NCI-H1105 (cell line): ENCODE data around the gene ILKAP.

Experiments
- DNase-seq: peaks from one replicate; lab custom pipeline; 2025; lab: John Stamatoyannopoulos, UW

Gene ILKAP

DNA sequence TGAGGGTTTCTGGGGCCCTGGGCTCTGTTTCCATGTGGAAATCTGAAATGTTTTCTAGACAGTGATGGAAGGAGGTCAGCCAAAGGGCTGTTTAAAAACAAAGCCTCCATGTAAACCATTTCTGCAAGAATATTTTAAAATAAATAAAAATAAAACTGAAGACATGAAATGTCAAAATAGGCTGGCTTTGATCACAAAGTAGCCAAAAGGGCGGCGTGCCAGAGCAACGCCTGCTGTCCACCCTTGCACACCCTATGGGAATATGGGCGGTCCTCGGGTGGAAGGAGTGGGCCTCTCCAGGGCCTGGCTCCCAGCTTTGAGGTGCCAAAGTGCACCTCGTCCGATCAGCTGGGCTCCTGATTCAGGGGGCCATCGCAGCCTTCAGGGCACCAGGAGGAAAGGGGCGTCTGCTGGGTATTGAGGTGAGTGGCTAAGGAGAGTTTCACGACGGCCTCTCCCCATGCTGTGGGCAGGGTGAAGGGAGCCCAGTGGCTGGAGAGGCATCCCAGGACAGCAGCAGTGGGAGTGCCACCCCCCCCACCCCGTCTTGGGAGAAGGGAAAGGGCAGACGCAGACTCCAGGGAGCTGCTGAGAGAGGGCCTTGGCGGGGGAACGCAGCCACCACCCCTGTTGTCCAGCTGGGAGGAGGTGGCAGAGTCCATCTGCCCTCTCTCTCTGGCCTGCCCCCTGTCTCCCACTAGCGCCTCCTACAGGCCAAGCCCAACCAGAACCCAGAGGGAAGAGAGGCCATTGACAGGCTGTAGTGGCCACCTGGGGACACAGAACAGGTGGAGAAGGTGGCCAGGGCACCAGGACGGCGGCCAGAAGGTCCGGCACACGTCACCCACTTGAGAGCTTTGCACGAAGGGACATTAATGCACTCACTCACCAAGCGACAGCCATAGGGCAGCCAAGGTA is 50.5 kb downstream of the ILKAP start:
- no peak for DNase-seq

DNA sequence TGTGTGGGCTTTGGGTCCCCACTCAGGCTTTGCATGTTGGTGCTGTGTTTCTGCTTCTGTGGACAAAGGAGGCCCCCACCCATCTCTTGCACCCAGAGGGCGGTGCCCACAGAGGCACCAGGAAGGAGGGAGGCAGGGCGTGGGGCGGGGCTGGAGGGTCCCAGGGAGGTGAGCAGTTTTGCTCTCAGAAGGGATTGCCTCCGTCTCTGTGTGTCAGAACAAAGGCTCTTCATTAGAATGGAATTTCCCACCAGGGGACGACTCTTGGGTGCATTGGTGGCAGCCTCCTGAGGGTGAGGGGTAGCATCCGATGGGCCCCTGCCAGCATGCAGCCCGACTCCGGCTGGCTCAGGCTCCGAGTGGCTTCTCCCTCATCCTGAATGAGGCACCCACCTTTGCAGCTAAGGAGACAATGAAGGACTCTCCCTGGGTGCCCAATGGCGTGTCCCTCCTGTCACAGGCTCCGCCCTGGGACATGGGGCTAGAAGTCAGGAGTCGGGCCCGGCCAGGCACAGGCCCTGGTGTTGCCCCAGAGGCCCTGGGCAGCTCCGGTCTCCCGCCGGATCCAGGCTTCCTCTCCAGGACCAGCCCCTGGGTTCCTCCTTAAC is 51.8 kb downstream of the ILKAP start:
- no peak for DNase-seq

DNA sequence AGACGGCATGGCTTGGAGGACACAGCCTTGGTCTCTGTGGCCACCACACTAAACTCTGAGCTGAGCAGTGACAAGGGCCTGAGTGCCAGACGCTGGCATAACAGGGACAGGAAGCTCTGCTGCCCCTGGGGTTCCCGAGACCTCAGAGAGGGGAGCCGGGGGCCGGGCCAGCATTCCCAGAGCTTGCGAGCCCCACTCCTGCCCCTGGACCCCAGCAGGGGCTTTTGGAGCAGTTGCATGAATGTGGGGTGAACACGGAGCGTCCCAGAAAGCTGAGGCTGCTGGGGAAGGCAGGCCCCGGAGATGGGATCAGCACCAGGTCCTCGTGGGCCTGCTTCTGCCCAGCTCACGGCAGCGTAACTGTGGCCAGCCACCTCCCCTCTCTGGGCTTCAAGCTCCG is 52.3 kb downstream of the ILKAP start:
- DNase-seq, result no peak

DNA sequence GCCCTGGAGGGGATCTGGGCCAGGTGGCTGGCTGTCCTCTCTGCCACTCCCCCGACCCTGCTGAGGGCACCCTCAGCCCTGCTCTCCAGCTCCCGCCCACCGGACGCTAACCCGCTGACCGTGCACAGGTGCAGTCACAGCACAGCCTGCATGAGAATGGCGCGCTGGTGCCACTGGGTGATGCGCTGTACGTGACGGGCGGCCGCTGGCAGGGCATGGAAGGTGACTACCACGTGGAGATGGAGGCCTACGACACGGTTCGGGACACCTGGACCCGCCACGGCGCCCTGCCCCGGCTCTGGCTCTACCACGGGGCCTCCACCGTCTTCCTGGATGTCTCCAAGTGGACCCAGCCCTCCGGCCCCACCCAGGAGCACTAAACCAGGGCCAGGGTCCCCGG is 52.8 kb downstream of the ILKAP start:
- no peak for DNase-seq

DNA sequence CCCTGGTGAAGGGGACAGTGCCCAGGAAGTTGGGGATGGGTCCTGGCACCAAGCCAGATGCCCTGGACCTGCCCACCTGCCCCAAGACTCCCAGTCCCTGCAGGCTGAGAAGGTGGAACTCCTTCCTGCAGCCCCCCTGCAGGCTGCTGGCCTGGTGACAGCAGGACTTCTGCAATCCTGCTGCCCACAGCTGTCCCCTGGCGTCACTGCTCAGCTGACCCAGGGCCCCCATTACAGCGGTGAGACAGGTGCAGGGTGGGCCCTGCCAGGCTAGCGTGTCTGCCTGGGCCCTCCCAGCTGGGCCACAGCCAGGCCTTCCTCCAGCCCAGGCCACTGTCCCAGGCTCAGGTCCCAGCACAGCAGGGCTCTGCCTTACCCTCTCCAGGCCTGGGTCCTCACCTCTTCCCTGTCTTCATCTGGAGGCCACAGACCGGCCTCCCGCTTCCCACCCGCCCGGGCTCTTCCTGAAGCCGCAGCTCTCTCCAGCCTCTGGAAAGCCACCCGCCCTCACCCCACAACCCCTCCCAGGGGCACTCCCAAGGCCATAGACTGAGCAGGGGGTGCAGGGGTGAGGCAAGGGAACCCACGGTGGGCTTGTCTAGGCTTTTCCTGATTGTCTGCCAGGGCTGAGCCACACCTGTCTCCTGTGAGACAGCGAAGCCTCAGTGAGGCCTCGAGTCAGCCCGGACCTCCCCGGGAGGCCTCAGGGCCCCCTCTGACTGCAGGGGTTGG is 53.5 kb downstream of the ILKAP start:
- no peak for DNase-seq

DNA sequence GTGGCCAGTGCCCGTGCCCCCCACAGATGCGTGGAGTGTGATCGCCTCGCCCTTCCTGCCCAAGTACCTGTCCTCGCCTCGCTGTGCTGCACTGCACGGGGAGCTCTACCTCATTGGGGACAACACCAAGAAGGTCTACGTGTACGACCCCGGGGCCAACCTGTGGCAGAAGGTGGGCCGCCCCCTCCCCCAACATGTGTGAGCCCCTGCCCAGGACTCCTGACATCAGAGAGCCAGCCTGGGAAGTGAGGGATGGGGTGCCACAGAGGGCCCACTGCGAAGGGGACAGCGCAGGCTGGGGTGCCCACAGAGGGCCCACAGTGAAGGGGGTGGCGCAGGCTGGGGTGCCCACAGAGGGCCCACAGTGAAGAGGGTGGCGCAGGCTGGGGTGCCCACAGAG is 54.5 kb downstream of the ILKAP start:
- no peak for DNase-seq

DNA sequence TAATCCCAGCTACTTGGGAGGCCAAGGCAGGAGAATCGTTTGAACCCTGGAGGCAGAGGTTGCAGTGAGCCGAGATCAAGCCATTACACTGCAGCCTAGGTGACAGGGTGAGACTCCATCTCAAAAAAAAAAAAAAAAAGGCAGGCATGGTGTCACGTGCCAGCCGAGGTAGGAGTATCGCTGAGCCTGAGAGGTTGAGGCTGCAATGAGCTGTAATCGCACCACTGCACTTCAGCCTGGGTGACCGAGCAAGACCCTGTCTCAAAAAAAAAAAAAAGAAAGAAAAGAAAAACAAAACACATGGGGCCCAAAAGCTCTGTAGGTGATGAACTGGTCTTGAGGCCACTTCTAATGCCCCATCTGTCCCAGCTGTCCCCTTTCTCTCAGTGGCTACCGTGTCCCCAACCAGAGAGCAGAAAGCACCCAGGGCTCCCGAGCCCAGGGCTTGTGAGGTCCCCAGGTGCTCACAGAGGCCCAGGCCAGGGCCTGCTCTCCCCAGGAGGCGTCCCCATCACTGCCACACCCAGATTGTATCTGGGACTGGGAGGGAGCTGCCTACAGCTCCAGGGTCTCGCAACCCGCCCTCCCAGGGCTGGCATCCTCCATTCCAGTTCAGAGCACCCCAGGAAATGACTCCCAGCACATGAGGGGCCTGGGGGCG is 56.5 kb downstream of the ILKAP start:
- DNase-seq, result no peak

DNA sequence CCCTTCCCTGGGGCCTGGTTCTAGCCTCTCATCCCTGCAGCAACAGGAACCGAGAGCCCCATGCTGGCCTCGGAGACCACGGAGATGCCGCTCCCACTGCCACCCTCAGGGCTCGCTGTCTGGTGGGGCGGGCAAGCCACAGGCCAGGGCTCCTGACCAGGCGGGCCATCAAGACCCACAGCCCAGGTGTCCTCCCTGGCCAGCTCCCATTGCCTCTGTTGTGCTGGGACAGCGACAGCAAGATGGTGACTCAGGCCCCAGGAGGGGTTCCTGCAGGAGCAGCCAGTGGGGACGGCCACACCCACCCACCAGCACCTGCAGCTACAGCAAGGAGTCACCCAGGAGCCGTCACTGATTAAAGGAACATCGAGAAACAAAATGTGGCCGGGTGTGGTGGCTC is 57.6 kb downstream of the ILKAP start:
- DNase-seq, result no peak

DNA sequence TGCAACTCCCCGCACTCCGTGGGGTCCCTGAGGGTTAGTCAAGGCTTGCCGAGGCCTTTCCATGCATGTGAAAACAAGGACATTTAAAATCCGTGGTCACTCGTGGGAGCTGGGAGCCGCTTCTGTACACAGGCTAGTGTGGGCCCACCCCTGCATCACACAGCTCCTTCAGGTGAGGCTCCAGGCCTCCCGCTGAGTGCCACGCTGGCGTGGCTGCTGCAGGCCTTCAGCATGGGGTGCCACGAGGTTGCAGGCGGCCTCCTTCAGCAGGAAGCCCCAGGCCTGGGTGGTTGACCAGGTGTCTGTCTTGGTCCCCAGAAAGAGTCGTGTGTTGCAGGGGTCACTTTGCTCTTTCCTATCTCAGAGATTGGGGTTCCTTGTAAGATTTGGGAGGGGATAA is 58.4 kb downstream of the ILKAP start:
- DNase-seq, result no peak

DNA sequence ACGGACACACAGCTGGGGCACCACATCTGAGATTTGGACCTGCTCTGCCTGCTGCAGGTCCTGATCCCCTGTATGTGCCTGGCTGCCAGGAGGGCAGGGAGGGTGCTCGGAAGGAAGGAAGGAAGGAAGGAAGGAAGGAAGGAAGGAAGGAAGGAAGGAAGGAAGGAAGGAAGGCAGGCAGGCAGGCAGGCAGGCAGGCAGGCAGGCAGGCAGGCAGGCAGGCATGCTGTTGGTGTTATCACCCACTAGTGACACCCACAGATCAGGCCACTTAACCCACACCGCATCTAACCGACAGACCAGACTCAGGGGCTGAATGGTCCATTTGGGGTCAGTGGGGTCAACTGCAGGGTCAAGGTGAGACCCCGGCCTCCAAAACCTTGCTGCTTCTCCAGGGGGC is 59.2 kb downstream of the ILKAP start:
- DNase-seq, result no peak

DNA sequence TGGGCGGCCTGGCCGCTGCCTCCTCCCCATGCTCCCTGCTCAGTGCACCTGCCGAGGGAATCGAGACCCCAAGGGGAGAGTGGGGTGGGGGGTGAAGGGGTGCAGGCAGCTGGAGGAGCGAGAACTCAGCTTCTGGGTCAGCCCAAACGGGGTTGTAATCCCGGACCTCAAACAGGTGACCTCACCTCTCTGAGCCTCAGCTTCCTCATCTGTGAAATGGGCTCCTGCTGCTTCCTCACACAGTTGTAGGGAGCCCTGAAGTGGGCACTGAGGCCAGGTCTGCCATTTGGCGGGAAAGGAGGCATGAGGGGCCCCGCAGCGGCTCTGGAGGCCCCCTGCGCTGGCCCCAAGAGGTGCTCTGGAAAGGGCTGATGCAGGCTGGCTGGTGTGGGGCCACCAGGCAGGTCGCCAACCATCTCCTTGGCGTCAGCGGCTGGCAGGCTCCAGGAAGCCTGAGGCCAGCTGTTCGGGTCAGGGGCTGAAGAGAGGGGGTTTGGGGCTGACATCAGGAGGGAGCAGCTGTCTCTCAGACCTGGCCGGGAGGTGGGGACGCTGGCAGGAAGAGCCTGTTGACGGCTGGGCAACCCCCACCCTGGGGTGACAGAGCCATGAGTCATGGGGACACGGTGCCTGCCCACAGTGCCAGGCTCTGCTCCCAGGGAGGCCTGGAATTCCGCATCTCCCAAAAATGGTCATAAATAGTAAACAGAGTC is 60.1 kb downstream of the ILKAP start:
- no peak for DNase-seq

DNA sequence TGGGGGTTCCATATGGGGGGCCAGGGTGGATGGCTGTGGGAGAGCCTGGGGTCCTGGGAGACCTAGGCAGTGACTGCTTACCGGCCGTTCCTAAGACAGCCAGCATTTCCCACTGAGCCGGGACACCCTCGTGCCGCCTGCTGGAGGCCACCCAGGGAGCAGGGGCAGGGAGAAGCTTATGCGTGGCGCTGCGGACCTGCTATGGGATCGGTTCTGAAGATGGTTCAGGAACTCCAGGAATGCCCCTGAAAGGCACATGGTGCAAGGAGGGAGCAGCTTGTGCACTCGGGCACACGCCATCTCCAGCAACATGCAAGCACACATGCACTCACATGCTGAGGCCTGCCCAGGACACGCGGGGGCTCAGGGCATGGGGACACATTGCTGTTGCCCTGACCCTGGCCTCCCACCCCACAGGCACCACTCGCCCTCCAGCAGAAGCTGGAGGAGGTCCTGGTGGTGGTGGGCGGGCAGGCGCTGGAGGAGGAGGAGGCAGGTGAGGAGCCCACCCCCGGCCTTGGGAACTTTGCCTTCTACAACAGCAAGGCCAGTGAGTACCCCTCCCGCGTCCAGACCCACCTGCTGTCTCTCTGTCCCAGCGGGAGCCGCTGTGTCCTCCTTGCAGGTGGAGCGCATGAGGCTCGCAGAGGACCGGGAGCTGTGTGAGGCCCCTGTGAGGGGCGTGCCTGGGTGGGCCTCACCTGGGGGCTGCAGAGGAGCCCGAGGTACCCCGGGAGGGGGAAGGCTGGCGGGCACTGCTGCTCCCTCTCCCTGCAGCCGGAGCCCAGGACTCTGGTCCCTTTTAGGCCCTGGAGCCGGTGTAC is 60.9 kb downstream of the ILKAP start:
- DNase-seq, result no peak

DNA sequence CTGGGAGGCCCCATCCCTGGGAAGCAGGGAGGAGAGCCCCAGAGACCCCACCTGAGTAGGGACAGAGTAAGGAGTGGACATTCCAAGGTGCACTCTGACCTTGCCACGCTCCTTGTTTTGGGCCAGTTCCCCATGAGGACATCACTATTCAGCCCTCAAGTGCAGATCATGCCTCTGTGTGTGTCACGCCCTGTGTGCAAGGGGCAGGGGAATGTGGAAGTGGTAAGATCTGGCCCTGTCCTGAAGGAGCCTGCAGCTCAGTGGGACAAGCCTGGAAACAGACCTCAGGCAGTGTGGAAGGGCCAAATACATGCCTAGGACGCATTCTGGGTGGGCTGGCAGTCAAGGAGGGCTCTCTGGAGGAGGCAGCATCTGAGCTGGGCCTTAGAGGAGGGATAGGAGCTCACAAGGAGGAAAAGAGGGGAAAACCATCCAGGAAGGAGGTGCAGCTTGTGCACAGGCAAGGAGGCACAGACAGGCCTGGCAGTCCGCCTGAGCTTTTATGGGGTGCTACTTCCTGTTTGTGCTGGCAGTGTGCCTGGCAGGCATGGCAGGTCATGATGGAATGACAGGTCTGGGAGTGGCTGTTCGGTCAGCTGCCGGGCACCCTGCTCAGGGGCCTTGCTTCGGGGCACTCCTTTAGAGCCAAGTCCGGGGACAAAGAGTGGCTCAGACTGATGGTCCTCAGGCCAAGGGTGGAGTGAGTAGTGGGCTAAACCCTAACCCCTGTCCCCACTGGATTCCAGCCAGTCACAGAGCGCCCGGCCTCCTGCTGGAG is 61.8 kb downstream of the ILKAP start:
- DNase-seq, result no peak

DNA sequence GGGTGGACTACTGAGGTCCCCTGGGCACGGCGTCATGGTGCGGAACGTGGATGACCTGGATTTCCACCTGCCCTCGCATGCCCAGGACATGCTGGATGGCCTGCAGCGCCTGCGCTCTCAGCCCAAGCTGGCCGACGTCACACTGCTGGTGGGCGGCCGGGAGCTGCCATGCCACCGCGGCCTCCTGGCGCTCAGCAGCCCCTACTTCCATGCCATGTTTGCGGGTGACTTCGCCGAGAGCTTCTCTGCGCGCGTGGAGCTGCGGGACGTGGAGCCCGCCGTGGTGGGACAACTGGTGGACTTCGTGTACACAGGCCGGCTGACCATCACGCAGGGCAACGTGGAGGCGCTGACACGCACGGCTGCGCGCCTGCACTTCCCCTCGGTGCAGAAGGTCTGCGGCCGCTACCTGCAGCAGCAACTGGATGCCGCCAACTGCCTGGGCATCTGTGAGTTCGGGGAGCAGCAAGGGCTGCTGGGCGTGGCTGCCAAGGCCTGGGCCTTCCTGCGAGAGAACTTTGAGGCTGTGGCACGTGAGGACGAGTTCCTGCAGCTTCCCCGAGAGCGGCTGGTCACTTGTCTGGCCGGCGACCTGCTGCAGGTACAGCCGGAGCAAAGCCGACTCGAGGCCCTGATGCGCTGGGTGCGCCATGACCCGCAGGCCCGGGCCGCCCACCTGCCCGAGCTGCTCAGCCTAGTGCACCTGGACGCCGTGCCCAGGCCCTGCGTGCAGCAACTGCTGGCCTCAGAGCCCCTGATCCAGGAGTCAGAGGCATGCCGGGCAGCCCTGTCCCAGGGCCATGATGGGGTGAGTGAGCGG is 62.6 kb downstream of the ILKAP start:
- no peak for DNase-seq

DNA sequence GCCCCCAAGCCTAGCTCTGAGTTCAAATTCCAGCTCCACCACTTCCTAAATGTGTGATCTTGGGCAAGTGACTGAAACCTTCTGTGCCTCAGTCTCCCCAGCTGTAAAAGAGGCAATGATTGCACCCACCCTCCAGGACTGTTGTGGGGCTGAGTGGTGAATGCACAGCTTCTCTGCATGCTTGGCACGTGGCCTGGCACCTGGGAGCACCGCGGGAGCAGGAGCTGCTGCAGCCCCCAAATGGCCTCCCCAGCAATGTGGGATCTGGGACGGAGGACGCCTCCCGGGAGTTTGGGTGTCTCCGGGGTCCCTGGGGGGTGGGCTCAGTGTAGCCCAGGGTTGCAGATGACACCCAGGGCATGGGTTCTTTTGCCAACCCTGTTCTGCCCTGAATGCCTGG is 63.5 kb downstream of the ILKAP start:
- DNase-seq, result no peak

DNA sequence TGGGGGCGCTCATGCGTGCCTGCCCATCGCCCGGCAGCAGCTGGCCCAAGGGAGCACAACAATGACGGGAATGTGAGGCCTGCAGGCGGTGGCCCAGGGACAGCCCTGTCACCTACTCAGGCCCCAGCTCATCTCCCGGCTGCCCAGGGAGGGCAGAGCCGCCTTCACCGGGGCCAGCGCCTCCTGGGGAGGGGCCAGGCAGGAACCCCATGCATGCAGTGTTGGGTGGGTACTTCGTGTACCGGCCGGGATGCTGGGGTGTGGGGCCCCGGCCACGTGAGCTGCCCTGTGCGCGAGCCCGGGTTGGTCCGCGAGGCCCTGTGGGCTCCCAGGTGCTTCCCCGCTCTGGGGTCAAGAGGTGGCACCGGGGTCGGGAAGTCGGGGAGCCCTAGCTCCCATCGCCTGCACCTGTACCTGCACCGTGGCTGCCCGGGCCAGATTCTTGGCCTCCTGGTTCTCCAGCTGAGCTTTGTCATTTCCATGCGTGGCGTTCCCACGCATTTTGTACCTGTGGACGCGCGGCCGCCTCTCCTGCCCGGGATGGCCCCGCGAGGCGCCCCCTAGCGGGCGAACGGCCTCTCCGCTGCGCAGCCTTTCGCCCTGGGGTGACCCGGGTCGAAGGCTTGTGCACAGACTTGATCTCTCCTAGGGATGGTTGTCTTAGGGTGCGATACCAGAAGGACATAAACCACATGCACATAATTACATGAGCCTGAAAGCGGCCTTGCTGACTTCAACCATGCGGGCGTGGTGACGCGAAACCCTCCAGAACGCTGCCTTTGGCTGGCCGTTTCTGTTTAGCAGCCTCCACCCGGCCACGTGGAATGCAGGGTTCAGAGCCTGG is 64.1 kb downstream of the ILKAP start:
- no peak for DNase-seq

DNA sequence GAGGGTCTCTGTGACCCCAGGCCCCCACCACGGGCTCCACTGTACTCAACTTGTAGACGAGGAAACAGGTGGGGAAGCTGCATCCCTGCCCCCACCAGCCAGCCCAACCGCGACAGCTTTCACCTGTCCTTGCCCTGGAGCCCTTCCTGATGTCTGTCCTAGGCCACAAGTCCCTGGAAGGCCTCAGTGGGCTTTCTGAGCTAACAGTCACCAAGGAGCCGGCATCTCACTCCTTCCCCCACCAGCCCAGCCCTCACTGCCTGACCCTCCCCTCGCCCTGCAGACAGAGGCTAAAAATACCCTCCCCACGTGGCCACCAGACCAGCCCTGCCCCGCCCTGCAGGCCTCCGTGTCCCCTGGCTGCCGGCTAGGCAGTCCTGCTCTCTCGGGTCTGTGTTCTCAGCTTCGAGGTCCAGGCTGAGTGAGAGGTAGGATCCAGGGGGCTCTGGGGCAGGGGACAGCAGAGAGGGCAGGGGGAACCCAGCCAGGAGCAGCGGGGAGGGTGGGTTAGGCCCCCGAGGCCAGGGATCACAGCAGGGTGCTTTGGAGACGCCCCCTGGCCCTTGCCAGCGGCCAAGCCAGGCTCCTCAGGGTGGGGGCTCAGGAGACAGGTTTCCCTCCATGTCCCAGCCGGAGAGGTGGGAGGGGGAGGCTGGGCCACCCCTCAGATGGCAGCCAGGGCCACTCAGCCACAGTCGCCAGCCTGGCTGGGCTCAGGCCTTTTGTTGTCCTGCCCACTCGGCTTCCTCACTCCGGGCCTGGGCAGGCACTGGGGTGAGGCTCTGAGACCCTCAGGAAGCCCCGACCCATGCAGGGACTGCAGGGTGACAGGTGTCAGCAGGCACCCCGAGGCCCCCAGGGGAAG is 64.9 kb downstream of the ILKAP start, which contains the start of gene KLHL30:
Gene KLHL30 (plus strand): TSS at position 338 of the 865 bp plus-strand sequence. CDS start 2,087 bp downstream, outside the sequence.
- DNase-seq, result no peak
